CD4-positive, alpha-beta memory T cell (primary cell): ENCODE results near the gene TWNK. TPM values are rescaled to one million over a fixed set of nuclear protein-coding genes. Genes with fewer than 3 reads are reported as not detected.

Source experiments
- CTCF ChIA-PET: fragments of 350-600 bp; sonication (Branson Sonifier 250); formaldehyde crosslinking; loops from one replicate; lab custom pipeline; 2021; ENCODE audit warnings: inconsistent platforms; ENCODE audit not compliant: partially characterized antibody; lab: Charles Lee
- POLR2A ChIA-PET: fragments of 350-600 bp; sonication (Branson Sonifier 250); formaldehyde crosslinking; loops from one replicate; lab custom pipeline; 2021; ENCODE audit not compliant: partially characterized antibody; lab: Charles Lee
- DNase-seq, 5 donors: peaks; one replicate each; pipeline versions ENCODE4 v3.0.0 to v3.0.0-alpha.2; 2020 to 2022; ENCODE audit warnings: mixed read lengths in 1 of 5
- H3K27ac ChIP-seq: one replicate; pipeline ENCODE4 v1.7.0; 2013; ENCODE audit warnings: low read depth, low read length
- H3K27me3 ChIP-seq: 2 replicates; pipeline ENCODE4 v1.7.0; 2013; ENCODE audit warnings: mild to moderate bottlenecking, low read length, moderate library complexity; ENCODE audit not compliant: insufficient read depth
- H3K36me3 ChIP-seq: 2 replicates; pipeline ENCODE4 v1.7.0; 2013; ENCODE audit warnings: mild to moderate bottlenecking, low read length, moderate library complexity; ENCODE audit not compliant: insufficient read depth
- H3K4me1 ChIP-seq: 2 replicates; pipeline ENCODE4 v1.7.0; 2013; ENCODE audit warnings: mild to moderate bottlenecking, low read length, moderate library complexity; ENCODE audit not compliant: insufficient read depth
- H3K4me3 ChIP-seq, 2 donors: one replicate each; pipeline ENCODE4 v1.7.0; 2013; ENCODE audit warnings: low read length in 2 of 2, mild to moderate bottlenecking in 1 of 2
- H3K9me3 ChIP-seq, 2 donors: one replicate each; pipeline ENCODE4 v1.7.0; 2013; ENCODE audit warnings: low read length in 2 of 2, control low read depth in 1 of 2; ENCODE audit not compliant: control insufficient read depth in 1 of 2
- H3K27ac Mint-ChIP-seq, 7 donors: one replicate each; pipeline ENCODE4 v1.8.0; 2020 to 2021; ENCODE audit warnings: mixed read lengths in 7 of 7, mild to moderate bottlenecking in 6 of 7, inconsistent platforms in 3 of 7, moderate library complexity in 3 of 7
- H3K27me3 Mint-ChIP-seq, 2 donors: one replicate each; pipeline ENCODE4 v1.8.0; 2020 to 2021; ENCODE audit warnings: mixed read lengths in 2 of 2
- H3K36me3 Mint-ChIP-seq, 2 donors: one replicate each; pipeline ENCODE4 v1.8.0; 2020 to 2021; ENCODE audit warnings: mixed read lengths in 2 of 2, inconsistent platforms in 1 of 2, mild to moderate bottlenecking in 1 of 2
- H3K4me1 Mint-ChIP-seq, 4 donors: one replicate each; pipeline ENCODE4 v1.8.0; 2020 to 2021; ENCODE audit warnings: mixed read lengths in 4 of 4, mild to moderate bottlenecking in 1 of 4
- H3K4me3 Mint-ChIP-seq, 8 donors: one replicate each; pipeline ENCODE4 v1.8.0; 2020 to 2021; ENCODE audit warnings: mixed read lengths in 8 of 8, mild to moderate bottlenecking in 7 of 8, moderate library complexity in 6 of 8, inconsistent platforms in 3 of 8
- H3K9me3 Mint-ChIP-seq, 8 donors: one replicate each; pipeline ENCODE4 v1.8.0; 2020 to 2021; ENCODE audit warnings: mixed read lengths in 8 of 8, mild to moderate bottlenecking in 5 of 8, inconsistent platforms in 3 of 8, moderate library complexity in 1 of 8
- intact Hi-C: fragments of 100-400 bp; cut with micrococcal nuclease; formaldehyde crosslinking; loops from one replicate; pipeline ENCODE4 v1.15.1; 2023
- polyA plus RNA-seq, 2 donors: library from polyadenylated mRNA; unstranded; fragments of 300-500 nt; fragmentation: Illumina TruSeq; gene quantifications; one replicate each; pipeline ENCODE4 v1.2.3, GENCODE V29; 2021
- total RNA-seq, 2 experiments: library from RNA; stranded (reverse); gene quantifications; one replicate each; pipeline ENCODE4 v1.2.3, GENCODE V29; 2021

The TWNK gene
- total RNA-seq = 10 to 100 TPM; 11.5 to 14.3 TPM
- 10 to 100 TPM in 1 of 2 donors, 1 to 10 TPM in 1; 5.0 to 10.3 TPM for polyA plus RNA-seq

- ChIA-PET CTCF (interaction anchor here (0.8 to 5.1 kb wide), 4 partner anchors 10 to 54 kb away, joined by 3 to 46 read pairs (median 5); partner anchors contain the start of genes PDZD7 and SFXN3), POLR2A (interaction anchor here (0.6 to 6.4 kb wide), 5 partner anchors 11 to 74 kb away, joined by 3 to 84 read pairs (median 7); partner anchors contain the start of genes LZTS2, PDZD7, SFXN3 and SLF2)
- peaks cover 25% of the 10 kb centered on the region for H3K4me1 ChIP-seq
- H3K4me3 ChIP-seq = peak within 1 kb of the TSS; percentile 67 to 91
- Mint-ChIP-seq H3K27ac (peak within 1 kb of the TSS; percentile 41 to 97 (median 92)), H3K4me3 (peak within 1 kb of the TSS; percentile 85 to 98 (median 94)), H3K36me3 (peaks cover 30 to 47% of the 10 kb centered on the region in 2 donors), H3K9me3 (no peaks in the 10 kb centered on the region), H3K27me3 (no peaks in the 10 kb centered on the region), H3K4me1 (peaks cover 16 to 44% (median 32%) of the 10 kb centered on the region in 4 donors)
- H3K9me3 ChIP-seq = no peaks in the 10 kb centered on the region
- intact Hi-C loops = loop anchor here (1.0 to 2.0 kb wide), 3 partner anchors 10 to 74 kb away; partner anchors contain the start of genes PDZD7, SFXN3 and SLF2
- H3K27ac ChIP-seq = peak within 1 kb of the TSS; percentile 71
- peak; percentile 83 to 90 (median 86) for DNase-seq
- no peaks in the 10 kb centered on the region for H3K27me3 ChIP-seq
- H3K36me3 ChIP-seq = peaks cover 23% of the 10 kb centered on the region
Observed at GRCh38 chr10:100986952-100987684, at the start of gene TWNK, which contains the start of gene MRPL43. TSS of gene TWNK (plus strand) at chr10:100987543. CDS start at chr10:100988211, 668 bp downstream. TSS of gene MRPL43 (minus strand) at chr10:100987497. CDS start at chr10:100987443, 54 bp downstream.

- intact Hi-C loops = no loop called here
- Histone ChIP-seq H3K4me1 (peaks cover 17% of the 10 kb centered on the region), H3K4me3 (no peak overlapping the region), H3K27me3 (no peaks in the 10 kb centered on the region), H3K27ac (no peak overlapping the region), H3K9me3 (no peaks in the 10 kb centered on the region), H3K36me3 (peaks cover 33% of the 10 kb centered on the region)
- Mint-ChIP-seq H3K36me3 (peaks cover 35 to 46% of the 10 kb centered on the region in 2 donors), H3K27me3 (no peaks in the 10 kb centered on the region), H3K27ac (peak overlapping the region in 1 of 7 donors; percentile 14), H3K4me3 (no peak overlapping the region), H3K9me3 (no peaks in the 10 kb centered on the region), H3K4me1 (peaks cover 17 to 26% (median 19%) of the 10 kb centered on the region in 4 donors)
- ChIA-PET POLR2A (interaction anchor here (1.3 kb wide), 1 partner anchor 27 kb away, joined by 4 read pairs; the partner anchor contains the start of gene SLF2), CTCF (no interaction called here)
- DNase-seq = no peak
Observed at GRCh38 chr10:100939763-100940344, 47.5 kb upstream of the TWNK start.

- H3K36me3 Mint-ChIP-seq = peaks cover 49 to 61% of the 10 kb centered on the region in 2 donors
- intact Hi-C loops = no loop called here
- H3K4me1 Mint-ChIP-seq = peaks cover 17 to 26% (median 19%) of the 10 kb centered on the region in 4 donors
- H3K9me3 Mint-ChIP-seq = no peaks in the 10 kb centered on the region
- CTCF ChIA-PET = interaction anchor here (1.0 kb wide), 1 partner anchor 26 kb away, joined by 3 read pairs; no protein-coding TSS in a partner anchor
- peaks cover 31% of the 10 kb centered on the region for H3K36me3 ChIP-seq
- peak overlapping the region in 2 of 7 donors; percentile 19 to 37 for H3K27ac Mint-ChIP-seq
- peaks cover 17% of the 10 kb centered on the region for H3K4me1 ChIP-seq
- H3K4me3 Mint-ChIP-seq = no peak overlapping the region
- POLR2A ChIA-PET = no interaction called here
- no peaks in the 10 kb centered on the region for H3K9me3 ChIP-seq
- H3K27ac ChIP-seq = no peak overlapping the region
- H3K27me3 ChIP-seq = no peaks in the 10 kb centered on the region
- no peak overlapping the region for H3K4me3 ChIP-seq
- H3K27me3 Mint-ChIP-seq = no peaks in the 10 kb centered on the region
- no peak for DNase-seq
Observed at GRCh38 chr10:100942229-100942628, 45.1 kb upstream of the TWNK start.

- H3K4me1 Mint-ChIP-seq = peaks cover 17 to 26% (median 19%) of the 10 kb centered on the region in 4 donors
- no peaks in the 10 kb centered on the region for H3K27me3 ChIP-seq
- peaks cover 54 to 62% of the 10 kb centered on the region in 2 donors for H3K36me3 Mint-ChIP-seq
- no peak for DNase-seq
- H3K9me3 ChIP-seq = no peaks in the 10 kb centered on the region
- H3K27ac Mint-ChIP-seq = peak overlapping the region; percentile 34 to 86 (median 77)
- intact Hi-C loops = no loop called here
- no peak overlapping the region for H3K4me3 ChIP-seq
- H3K36me3 ChIP-seq = peaks cover 26% of the 10 kb centered on the region
- H3K27ac ChIP-seq = no peak overlapping the region
- CTCF ChIA-PET = interaction anchor here (0.8 to 1.2 kb wide), 2 partner anchors 12 to 71 kb away, joined by 3 read pairs; no protein-coding TSS in a partner anchor
- H3K4me1 ChIP-seq = peaks cover 17% of the 10 kb centered on the region
- H3K27me3 Mint-ChIP-seq = no peaks in the 10 kb centered on the region
- no peaks in the 10 kb centered on the region for H3K9me3 Mint-ChIP-seq
- H3K4me3 Mint-ChIP-seq = peak overlapping the region in 6 of 8 donors; percentile 10 to 79 (median 71)
- POLR2A ChIA-PET = no interaction called here
Observed at GRCh38 chr10:100943508-100943907, 43.8 kb upstream of the TWNK start.

GRCh38 chr10:100945754-100946153 lies 41.6 kb upstream of the TWNK start:
- peaks cover 49 to 71% of the 10 kb centered on the region in 2 donors for H3K36me3 Mint-ChIP-seq
- no peak overlapping the region for H3K4me3 Mint-ChIP-seq
- no peaks in the 10 kb centered on the region for H3K9me3 Mint-ChIP-seq
- no peaks in the 10 kb centered on the region for H3K9me3 ChIP-seq
- H3K27me3 ChIP-seq = no peaks in the 10 kb centered on the region
- H3K27me3 Mint-ChIP-seq = no peaks in the 10 kb centered on the region
- no peak overlapping the region for H3K27ac ChIP-seq
- ChIA-PET POLR2A (no interaction called here), CTCF (no interaction called here)
- peaks cover 37% of the 10 kb centered on the region for H3K36me3 ChIP-seq
- peak overlapping the region in 1 of 7 donors; percentile 7 for H3K27ac Mint-ChIP-seq
- DNase-seq = no peak
- peaks cover 14 to 22% (median 19%) of the 10 kb centered on the region in 4 donors for H3K4me1 Mint-ChIP-seq
- H3K4me3 ChIP-seq = no peak overlapping the region
- H3K4me1 ChIP-seq = peaks cover 17% of the 10 kb centered on the region
- intact Hi-C loops = no loop called here

GRCh38 chr10:100948916-100949315 lies 38.4 kb upstream of the TWNK start:
- peaks cover 41% of the 10 kb centered on the region for H3K36me3 ChIP-seq

More at GRCh38 chr10:100948916-100949315, 38.4 kb upstream of the TWNK start:
- no peak overlapping the region for H3K4me3 Mint-ChIP-seq
- intact Hi-C loops = no loop called here
- peaks cover 36 to 64% of the 10 kb centered on the region in 2 donors for H3K36me3 Mint-ChIP-seq
- Histone ChIP-seq H3K9me3 (no peaks in the 10 kb centered on the region), H3K4me3 (no peak overlapping the region), H3K4me1 (peaks cover 7% of the 10 kb centered on the region), H3K27ac (no peak overlapping the region), H3K27me3 (no peaks in the 10 kb centered on the region)
- DNase-seq = no peak
- no peak overlapping the region for H3K27ac Mint-ChIP-seq
- no peaks in the 10 kb centered on the region for H3K9me3 Mint-ChIP-seq
- ChIA-PET CTCF (interaction anchor here (2.0 kb wide), 1 partner anchor 48 kb away, joined by 8 read pairs; no protein-coding TSS in a partner anchor), POLR2A (no interaction called here)
- no peaks in the 10 kb centered on the region for H3K27me3 Mint-ChIP-seq
- H3K4me1 Mint-ChIP-seq = peaks cover 2 to 4% (median 3%) of the 10 kb centered on the region in 4 donors
